ENCODE measurements around the gene PROS1.

DNA sequence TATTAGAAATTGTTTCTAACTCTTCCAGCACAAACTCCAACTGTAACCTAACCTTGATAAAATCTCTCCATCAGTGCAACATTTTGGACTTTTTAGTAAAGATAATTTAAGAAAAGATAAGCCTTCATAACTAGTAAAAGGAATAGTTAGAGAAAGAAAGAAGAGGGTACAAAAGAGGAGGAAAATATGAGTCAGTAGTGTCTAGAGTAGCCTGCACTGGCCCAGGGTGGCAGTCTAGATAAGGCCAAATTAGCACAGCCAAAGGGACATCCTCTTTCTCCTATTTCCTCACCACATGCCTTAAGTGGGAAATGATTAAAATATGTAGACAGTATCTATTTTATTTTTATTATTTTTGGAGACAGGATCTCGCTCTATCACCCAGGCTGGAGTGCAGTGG lies 3.7 kb downstream of the PROS1 start:
- TF ChIP-seq, protein P1, sequence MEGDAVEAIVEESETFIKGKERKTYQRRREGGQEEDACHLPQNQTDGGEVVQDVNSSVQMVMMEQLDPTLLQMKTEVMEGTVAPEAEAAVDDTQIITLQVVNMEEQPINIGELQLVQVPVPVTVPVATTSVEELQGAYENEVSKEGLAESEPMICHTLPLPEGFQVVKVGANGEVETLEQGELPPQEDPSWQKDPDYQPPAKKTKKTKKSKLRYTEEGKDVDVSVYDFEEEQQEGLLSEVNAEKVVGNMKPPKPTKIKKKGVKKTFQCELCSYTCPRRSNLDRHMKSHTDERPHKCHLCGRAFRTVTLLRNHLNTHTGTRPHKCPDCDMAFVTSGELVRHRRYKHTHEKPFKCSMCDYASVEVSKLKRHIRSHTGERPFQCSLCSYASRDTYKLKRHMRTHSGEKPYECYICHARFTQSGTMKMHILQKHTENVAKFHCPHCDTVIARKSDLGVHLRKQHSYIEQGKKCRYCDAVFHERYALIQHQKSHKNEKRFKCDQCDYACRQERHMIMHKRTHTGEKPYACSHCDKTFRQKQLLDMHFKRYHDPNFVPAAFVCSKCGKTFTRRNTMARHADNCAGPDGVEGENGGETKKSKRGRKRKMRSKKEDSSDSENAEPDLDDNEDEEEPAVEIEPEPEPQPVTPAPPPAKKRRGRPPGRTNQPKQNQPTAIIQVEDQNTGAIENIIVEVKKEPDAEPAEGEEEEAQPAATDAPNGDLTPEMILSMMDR (conservative IDR thresholded peaks at IDR 0.05 in 1 of 2, IDR thresholded peaks at IDR 0.05 in 1 of 2; ENCODE audit: low read depth in 1 of 2, low read length in 2 of 2) = no peak
- no peak for TF ChIP-seq EZH2 (IDR thresholded peaks at IDR 0.05; ENCODE audit: low read length, missing control alignments)

Data from fibroblast of lung (primary cell).